GM23338 (cell line): Measurements from ENCODE around the gene GGT6. TPM values are rescaled to one million over a fixed set of nuclear protein-coding genes. Genes with fewer than 3 reads are reported as not detected.
A peak's percentile ranks its signal among the peaks of the same experiment; 100 is the strongest.

Experiments
- ATAC-seq: fragments of 200-7000 bp; cut with Tn5 transposase; 3 replicates; pipeline ENCODE4 v1.9.1; 2020
- DNase-seq: peaks from one replicate; pipeline ENCODE4 v3.0.0-alpha.2; 2015; ENCODE audit warnings: low spot score
- H2AFZ ChIP-seq: fragments of 200-600 bp; sonication (generic); 2 replicates; pipeline ENCODE4 v1.8.0; 2016; ENCODE audit warnings: antibody characterized with exemption, mild to moderate bottlenecking, moderate library complexity
- H3F3A ChIP-seq: fragments of 200-600 bp; sonication (generic); replicated peaks from 2 replicates; pipeline ENCODE4 v1.8.0; 2017; ENCODE audit warnings: antibody characterized with exemption, mixed run types, low read depth
- H3K27ac ChIP-seq: fragments of 200-600 bp; sonication (generic); 2 replicates; pipeline ENCODE4 v1.6.1; 2016; ENCODE audit warnings: low read depth
- H3K27me3 ChIP-seq: fragments of 200-600 bp; sonication (generic); 2 replicates; pipeline ENCODE4 v1.8.0; 2016; ENCODE audit warnings: mild to moderate bottlenecking, mixed run types, moderate library complexity; ENCODE audit not compliant: insufficient read depth
- H3K36me3 ChIP-seq: fragments of 200-600 bp; sonication (generic); 2 replicates; pipeline ENCODE4 v1.8.0; 2016; ENCODE audit warnings: mild to moderate bottlenecking; ENCODE audit not compliant: insufficient read depth
- H3K4me1 ChIP-seq: fragments of 200-600 bp; sonication (generic); 2 replicates; pipeline ENCODE4 v1.8.0; 2016; ENCODE audit warnings: mild to moderate bottlenecking, moderate library complexity; ENCODE audit not compliant: insufficient read depth
- H3K4me2 ChIP-seq: fragments of 200-600 bp; sonication (generic); 2 replicates; pipeline ENCODE4 v1.7.1; 2017; ENCODE audit warnings: mixed run types
- H3K4me3 ChIP-seq: fragments of 200-600 bp; sonication (generic); 2 replicates; pipeline ENCODE4 v1.6.1; 2016; ENCODE audit warnings: mixed run types
- H3K79me2 ChIP-seq: fragments of 200-600 bp; sonication (generic); replicated peaks from 2 replicates; pipeline ENCODE4 v1.8.0; 2017; ENCODE audit warnings: mild to moderate bottlenecking; ENCODE audit not compliant: insufficient read depth
- H3K9me2 ChIP-seq: fragments of 200-600 bp; sonication (generic); 2 replicates; pipeline ENCODE4 v1.8.0; 2017; ENCODE audit not compliant: insufficient read depth
- H4K20me1 ChIP-seq: fragments of 200-600 bp; sonication (generic); replicated peaks from 2 replicates; pipeline ENCODE4 v1.8.0; 2017; ENCODE audit warnings: mild to moderate bottlenecking; ENCODE audit not compliant: insufficient read depth
- H3K27ac Mint-ChIP-seq: 2 replicates; pipeline ENCODE4 v1.8.0; 2020; ENCODE audit warnings: inconsistent platforms, mild to moderate bottlenecking, moderate library complexity, mixed read lengths
- H3K27me3 Mint-ChIP-seq: 3 replicates; pipeline ENCODE4 v1.8.0; 2022; ENCODE audit warnings: low read depth, mild to moderate bottlenecking, moderate library complexity, mixed read lengths, inconsistent platforms; ENCODE audit not compliant: insufficient read depth, poor library complexity
- H3K36me3 Mint-ChIP-seq: 3 replicates; pipeline ENCODE4 v1.8.0; 2021; ENCODE audit warnings: low read depth, mild to moderate bottlenecking, inconsistent platforms, moderate library complexity, mixed read lengths
- H3K4me1 Mint-ChIP-seq: 3 replicates; pipeline ENCODE4 v1.8.0; 2020; ENCODE audit warnings: mild to moderate bottlenecking, inconsistent platforms, mixed read lengths
- H3K4me3 Mint-ChIP-seq: 3 replicates; pipeline ENCODE4 v1.8.0; 2021; ENCODE audit warnings: moderate library complexity, mild to moderate bottlenecking, inconsistent platforms, mixed read lengths
- H3K9me3 Mint-ChIP-seq: 3 replicates; pipeline ENCODE4 v1.8.0; 2020; ENCODE audit warnings: moderate library complexity, mild to moderate bottlenecking, inconsistent platforms, mixed read lengths
- CTCF ChIP-seq, 2 experiments: fragments of 200-600 bp in 1 of 2; sonication (generic) in 1 of 2; conservative IDR thresholded peaks; 2 replicates each; pipeline versions ENCODE4 v1.5.1 to v1.6.1; 2016 to 2017; ENCODE audit warnings: antibody characterized with exemption in 2 of 2, low read depth in 2 of 2, mild to moderate bottlenecking in 2 of 2, moderate library complexity in 1 of 2
- EZH2phosphoT487 ChIP-seq: fragments of 200-600 bp; sonication (generic); IDR thresholded peaks from one replicate; pipeline ENCODE4 v1.8.1; 2018; ENCODE audit warnings: antibody characterized with exemption; ENCODE audit not compliant: unreplicated experiment
- ZNF462 ChIP-seq: fragments of 250-450 bp; sonication (Bioruptor Pico); IDR thresholded peaks from 2 replicates; pipeline ENCODE4 v1.5.0; 2020; ENCODE audit warnings: mild to moderate bottlenecking, moderate library complexity
- polyA plus RNA-seq: library from polyadenylated mRNA; unstranded; fragments of >200 nt; fragmentation: Nextera tagmentation; extraction: Ambion mirVana; gene quantifications from 2 replicates; pipeline ENCODE4 v1.2.1, GENCODE V29; 2016
- total RNA-seq: library from RNA; depleted of rRNA; stranded (reverse); fragments of >200 nt; shearing (Covaris generic); gene quantifications from 2 replicates; pipeline ENCODE4 v1.2.3, GENCODE V29; 2014

GGT6 gene
- total and polyA plus RNA-seq, 2 experiments from 2014 or later: 0.24 TPM; not detected in 1

DNA sequence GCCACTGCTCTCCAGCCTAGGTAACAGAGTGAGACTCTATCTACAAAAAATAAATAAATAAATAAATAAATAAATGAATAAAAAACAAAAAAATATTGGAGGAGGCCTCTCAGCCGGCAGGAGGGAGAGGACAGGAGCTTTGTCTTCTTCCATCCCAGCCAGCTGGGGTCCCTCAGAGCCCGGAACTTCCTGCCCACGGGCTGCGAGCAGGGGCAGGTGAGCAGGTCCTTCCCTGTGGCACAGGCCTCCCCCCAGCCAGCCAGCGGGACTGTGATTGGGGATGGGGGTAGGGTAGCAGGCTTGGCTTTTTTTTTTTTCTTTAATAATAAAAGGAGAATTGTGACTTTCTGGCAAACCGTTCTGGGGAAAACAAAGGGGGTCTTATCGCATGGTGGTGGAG lies 34.0 kb upstream of the GGT6 start (continued):
- no peak for TF ChIP-seq ZNF462 (CRISPR knock-in tag)

- H3K27me3 ChIP-seq: no peaks in the 10 kb centered on the region
- H3K4me1 ChIP-seq: peaks cover 5% of the 10 kb centered on the region; the same call in 1 of the 2 replicates
- TF ChIP-seq EZH2phosphoT487 (no peak), ZNF462 (CRISPR knock-in tag) (no peak), CTCF (conservative IDR thresholded peaks at IDR 0.05; ENCODE audit: low read depth in 2 of 2) (peak in 1 of 2 experiments; percentile 14; a peak in 1 of 4 replicates)
- ATAC-seq (no peak), DNase-seq (no peak)
- peaks cover 19% of the 10 kb centered on the region for H3K4me1 Mint-ChIP-seq
- no peak overlapping the region for H3K4me3 Mint-ChIP-seq
- peaks cover 16% of the 10 kb centered on the region for H3K27me3 Mint-ChIP-seq
- no peak overlapping the region for H3K4me3 ChIP-seq
- no peaks in the 10 kb centered on the region for H3K36me3 Mint-ChIP-seq
- no peak overlapping the region for H2AFZ ChIP-seq
- H3K36me3 ChIP-seq: no peaks in the 10 kb centered on the region
- H3K4me2 ChIP-seq: no peak overlapping the region
- H3F3A ChIP-seq: no peaks in the 10 kb centered on the region
- H3K9me3 Mint-ChIP-seq: no peaks in the 10 kb centered on the region
- no peak overlapping the region for H3K27ac Mint-ChIP-seq
- no peaks in the 10 kb centered on the region for H4K20me1 ChIP-seq
- no peaks in the 10 kb centered on the region for H3K9me2 ChIP-seq
- H3K27ac ChIP-seq: no peak overlapping the region
- H3K79me2 ChIP-seq: no peaks in the 10 kb centered on the region
These were observed 32.6 kb upstream of the GGT6 start for GRCh38 chr17:4593021-4593421.
